ENCODE measurements around the gene OVAAL. TPM values are rescaled to one million over a fixed set of nuclear protein-coding genes. Genes with fewer than 3 reads are reported as not detected.

OVAAL gene
- total RNA-seq, 1 donor from 2014 or later = not detected

- H3K27ac Mint-ChIP-seq (ENCODE audit: unreplicated experiment) = no peak overlapping the region
- H3K4me1 Mint-ChIP-seq (ENCODE audit: unreplicated experiment) = peaks cover 7% of the 10 kb centered on the region
- no peaks in the 10 kb centered on the region for H3K27me3 Mint-ChIP-seq (ENCODE audit: unreplicated experiment)
- H3K36me3 Mint-ChIP-seq (ENCODE audit: unreplicated experiment) = no peaks in the 10 kb centered on the region
- DNase-seq (ENCODE audit: extremely low spot score, unreplicated experiment) = no peak
- TF ChIP-seq CTCF (IDR thresholded peaks at IDR 0.05) = no peak
- no peaks in the 10 kb centered on the region for H3K9me3 Mint-ChIP-seq (ENCODE audit: unreplicated experiment)
- H3K4me3 Mint-ChIP-seq (ENCODE audit: unreplicated experiment) = no peak overlapping the region
Measured at GRCh38 chr1:180568184-180568583, 9.4 kb downstream of the OVAAL start.

- DNase-seq (ENCODE audit: extremely low spot score, unreplicated experiment) = no peak
- Mint-ChIP-seq H3K27ac (ENCODE audit: unreplicated experiment) (no peak overlapping the region), H3K4me1 (ENCODE audit: unreplicated experiment) (peaks cover 12% of the 10 kb centered on the region), H3K36me3 (ENCODE audit: unreplicated experiment) (no peaks in the 10 kb centered on the region), H3K27me3 (ENCODE audit: unreplicated experiment) (no peaks in the 10 kb centered on the region), H3K9me3 (ENCODE audit: unreplicated experiment) (no peaks in the 10 kb centered on the region), H3K4me3 (ENCODE audit: unreplicated experiment) (no peak overlapping the region)
- TF ChIP-seq CTCF (IDR thresholded peaks at IDR 0.05) = no peak
Measured at GRCh38 chr1:180571060-180571831, 12.5 kb downstream of the OVAAL start.

- DNase-seq (ENCODE audit: extremely low spot score, unreplicated experiment) = no peak
- no peaks in the 10 kb centered on the region for H3K27me3 Mint-ChIP-seq (ENCODE audit: unreplicated experiment)
- no peak overlapping the region for H3K27ac Mint-ChIP-seq (ENCODE audit: unreplicated experiment)
Measured at GRCh38 chr1:180571832-180572636, 13.3 kb downstream of the OVAAL start.

GRCh38 chr1:180572760-180573159 is 14.0 kb downstream of the OVAAL start:
- no peak for DNase-seq (ENCODE audit: extremely low spot score, unreplicated experiment)
- Mint-ChIP-seq H3K27me3 (ENCODE audit: unreplicated experiment) (no peaks in the 10 kb centered on the region), H3K9me3 (ENCODE audit: unreplicated experiment) (no peaks in the 10 kb centered on the region), H3K27ac (ENCODE audit: unreplicated experiment) (no peak overlapping the region), H3K4me1 (ENCODE audit: unreplicated experiment) (peaks cover 12% of the 10 kb centered on the region), H3K36me3 (ENCODE audit: unreplicated experiment) (no peaks in the 10 kb centered on the region), H3K4me3 (ENCODE audit: unreplicated experiment) (no peak overlapping the region)
- no peak for TF ChIP-seq CTCF (IDR thresholded peaks at IDR 0.05)

More at GRCh38 chr1:180571832-180572636, 13.3 kb downstream of the OVAAL start:
- no peak overlapping the region for H3K4me3 Mint-ChIP-seq (ENCODE audit: unreplicated experiment)
- peaks cover 12% of the 10 kb centered on the region for H3K4me1 Mint-ChIP-seq (ENCODE audit: unreplicated experiment)
- TF ChIP-seq CTCF (IDR thresholded peaks at IDR 0.05) = no peak
- no peaks in the 10 kb centered on the region for H3K9me3 Mint-ChIP-seq (ENCODE audit: unreplicated experiment)
- H3K36me3 Mint-ChIP-seq (ENCODE audit: unreplicated experiment) = no peaks in the 10 kb centered on the region
